SK-N-MC (cell line): ENCODE results near the gene BRD3OS.

Source experiments
- EZH2 ChIP-seq: fragments of 200-600 bp; sonication (generic); IDR thresholded peaks from one replicate; pipeline ENCODE4 v1.6.1; 2017; ENCODE audit warnings: antibody characterized with exemption
- POLR2AphosphoS5 ChIP-seq: IDR thresholded peaks from 2 replicates; pipeline ENCODE4 v1.6.1; 2012; ENCODE audit warnings: mild to moderate bottlenecking, low read depth, low read length, borderline replicate concordance

GRCh38 chr9:134027561-134027960, 2.3 kb downstream of the BRD3OS start:
- TF ChIP-seq POLR2AphosphoS5 (no peak), EZH2 (no peak)
